ENCODE results near the gene SNX2.
"Not testable (repeated sequence)": the region's sequence is repeated elsewhere in the genome, so short reads cannot be mapped to it uniquely, and the experiment has no call there.

SNX2 gene, protein sequence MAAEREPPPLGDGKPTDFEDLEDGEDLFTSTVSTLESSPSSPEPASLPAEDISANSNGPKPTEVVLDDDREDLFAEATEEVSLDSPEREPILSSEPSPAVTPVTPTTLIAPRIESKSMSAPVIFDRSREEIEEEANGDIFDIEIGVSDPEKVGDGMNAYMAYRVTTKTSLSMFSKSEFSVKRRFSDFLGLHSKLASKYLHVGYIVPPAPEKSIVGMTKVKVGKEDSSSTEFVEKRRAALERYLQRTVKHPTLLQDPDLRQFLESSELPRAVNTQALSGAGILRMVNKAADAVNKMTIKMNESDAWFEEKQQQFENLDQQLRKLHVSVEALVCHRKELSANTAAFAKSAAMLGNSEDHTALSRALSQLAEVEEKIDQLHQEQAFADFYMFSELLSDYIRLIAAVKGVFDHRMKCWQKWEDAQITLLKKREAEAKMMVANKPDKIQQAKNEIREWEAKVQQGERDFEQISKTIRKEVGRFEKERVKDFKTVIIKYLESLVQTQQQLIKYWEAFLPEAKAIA

GRCh38 chr5:122774861-122775549, at the start of gene SNX2:
Gene SNX2 (plus strand): TSS chr5:122775080. CDS start chr5:122775104, 24 bp downstream.
- DNase-seq (ENCODE audit: low read depth), result peak; percentile 84

- DNase-seq (ENCODE audit: low read depth), result no peak
Measured at GRCh38 chr5:122727112-122727541, 47.8 kb upstream of the SNX2 start.

- no peak for DNase-seq (ENCODE audit: low read depth)
Measured at GRCh38 chr5:122730037-122730436, 44.8 kb upstream of the SNX2 start.

GRCh38 chr5:122730456-122730855, 44.4 kb upstream of the SNX2 start:
- no peak for DNase-seq (ENCODE audit: low read depth)

GRCh38 chr5:122736086-122736845, 38.6 kb upstream of the SNX2 start:
- no peak for DNase-seq (ENCODE audit: low read depth)

- no peak for DNase-seq (ENCODE audit: low read depth)
Measured at GRCh38 chr5:122738088-122738487, 36.8 kb upstream of the SNX2 start.

DNA sequence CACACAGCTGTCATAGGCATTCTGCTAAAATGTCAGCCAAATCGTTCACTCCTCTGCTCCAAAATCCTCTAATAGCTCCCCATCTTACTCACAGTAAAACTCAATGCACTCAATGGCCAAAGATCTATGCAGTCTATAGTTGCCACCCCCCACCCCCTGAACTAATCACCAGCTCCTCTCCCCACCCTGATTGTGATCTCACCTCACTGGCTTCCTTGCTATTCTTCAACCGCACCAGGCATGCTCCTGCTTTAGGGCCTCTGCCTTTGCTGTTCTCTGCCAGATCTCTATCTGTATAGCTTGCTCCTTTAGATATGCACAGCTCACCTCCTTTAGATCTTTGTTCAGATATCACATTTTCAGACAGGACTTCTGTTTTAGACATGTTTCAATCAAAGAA, 33.2 kb upstream of the SNX2 start:
- no peak for DNase-seq (ENCODE audit: low read depth)

- no peak for DNase-seq (ENCODE audit: low read depth)
Measured at GRCh38 chr5:122743261-122743660, 31.6 kb upstream of the SNX2 start.

DNA sequence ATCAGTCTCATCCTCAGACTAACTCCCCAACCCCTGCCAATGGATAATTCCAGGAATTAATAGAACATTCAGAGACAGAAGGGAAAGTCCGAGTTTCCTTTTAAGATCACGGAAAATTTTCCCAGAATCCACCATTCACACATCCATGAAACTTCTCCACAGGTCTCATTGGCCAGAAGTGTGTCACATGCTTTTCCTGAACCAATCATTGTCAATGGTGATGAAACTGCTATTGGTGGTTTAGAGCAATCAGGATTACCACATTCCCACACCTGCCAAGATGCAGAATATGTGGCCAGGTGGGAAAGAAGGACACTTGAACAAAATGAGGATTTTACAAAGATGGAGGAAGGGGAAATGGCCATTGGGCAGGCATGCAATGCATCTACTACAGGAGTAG, 29.3 kb upstream of the SNX2 start:
- DNase-seq (ENCODE audit: low read depth), result no peak

GRCh38 chr5:122749886-122750285, 25.0 kb upstream of the SNX2 start:
- no peak for DNase-seq (ENCODE audit: low read depth)

GRCh38 chr5:122751293-122751782, 23.5 kb upstream of the SNX2 start:
- no peak for DNase-seq (ENCODE audit: low read depth)

DNA sequence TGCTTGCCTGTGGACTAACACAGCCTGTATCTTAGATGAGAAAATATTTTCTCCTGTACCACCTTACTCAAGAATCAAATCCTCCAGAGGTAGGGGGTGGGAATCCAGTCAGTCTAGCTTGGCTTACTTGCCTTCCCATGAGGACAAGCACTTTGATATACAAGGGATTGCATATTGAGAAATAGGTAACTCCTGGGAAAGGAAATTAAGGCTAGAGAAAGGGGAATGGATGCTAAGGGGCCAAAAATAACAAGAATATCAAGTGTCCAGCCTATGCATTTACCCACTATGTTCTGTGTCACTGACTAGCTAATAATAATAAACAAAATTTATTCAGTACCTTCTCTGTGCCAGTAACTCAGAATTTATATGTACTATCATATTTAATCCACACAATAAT, 21.4 kb upstream of the SNX2 start:
- no peak for DNase-seq (ENCODE audit: low read depth)

DNA sequence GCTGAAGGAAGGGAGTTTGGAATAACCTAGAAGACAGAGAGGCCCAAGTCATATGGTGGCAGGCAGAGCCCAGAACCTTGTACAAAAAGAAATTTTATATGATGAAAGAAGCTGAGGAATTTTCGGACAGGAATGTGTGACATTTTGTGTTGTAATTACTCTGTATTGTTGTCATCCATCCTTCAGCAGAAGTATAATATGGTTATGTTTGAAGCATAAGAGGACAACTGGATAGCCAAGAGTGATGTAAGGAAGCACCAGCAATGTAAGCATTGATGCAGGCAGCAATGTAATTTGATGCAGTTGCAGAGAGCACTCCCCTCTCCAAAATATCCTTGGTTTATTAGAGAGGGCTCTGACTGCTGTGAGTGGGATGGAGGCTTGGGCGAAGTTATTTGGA, 19.1 kb upstream of the SNX2 start:
- no peak for DNase-seq (ENCODE audit: low read depth)

GRCh38 chr5:122756264-122756911, 18.5 kb upstream of the SNX2 start:
- no peak for DNase-seq (ENCODE audit: low read depth)

DNA sequence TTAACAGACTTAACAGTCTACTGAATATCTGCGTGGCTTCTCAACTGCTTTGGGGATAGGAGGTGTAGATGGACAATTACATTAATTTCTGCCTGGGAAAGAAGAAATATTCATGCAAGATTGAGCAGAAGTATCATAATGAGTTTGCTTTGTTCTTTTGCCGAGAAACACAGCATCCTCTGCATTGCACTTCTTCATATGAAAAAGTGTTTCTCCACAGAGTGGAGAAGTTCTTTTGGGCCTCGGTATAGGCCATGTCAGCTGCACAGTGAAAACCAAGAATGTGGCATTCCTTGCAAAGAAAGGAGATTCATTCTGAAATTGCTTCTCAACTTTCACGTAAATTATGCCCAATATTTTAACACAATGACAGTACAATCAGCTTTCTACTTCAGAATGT, 17.6 kb upstream of the SNX2 start:
- no peak for DNase-seq (ENCODE audit: low read depth)

DNA sequence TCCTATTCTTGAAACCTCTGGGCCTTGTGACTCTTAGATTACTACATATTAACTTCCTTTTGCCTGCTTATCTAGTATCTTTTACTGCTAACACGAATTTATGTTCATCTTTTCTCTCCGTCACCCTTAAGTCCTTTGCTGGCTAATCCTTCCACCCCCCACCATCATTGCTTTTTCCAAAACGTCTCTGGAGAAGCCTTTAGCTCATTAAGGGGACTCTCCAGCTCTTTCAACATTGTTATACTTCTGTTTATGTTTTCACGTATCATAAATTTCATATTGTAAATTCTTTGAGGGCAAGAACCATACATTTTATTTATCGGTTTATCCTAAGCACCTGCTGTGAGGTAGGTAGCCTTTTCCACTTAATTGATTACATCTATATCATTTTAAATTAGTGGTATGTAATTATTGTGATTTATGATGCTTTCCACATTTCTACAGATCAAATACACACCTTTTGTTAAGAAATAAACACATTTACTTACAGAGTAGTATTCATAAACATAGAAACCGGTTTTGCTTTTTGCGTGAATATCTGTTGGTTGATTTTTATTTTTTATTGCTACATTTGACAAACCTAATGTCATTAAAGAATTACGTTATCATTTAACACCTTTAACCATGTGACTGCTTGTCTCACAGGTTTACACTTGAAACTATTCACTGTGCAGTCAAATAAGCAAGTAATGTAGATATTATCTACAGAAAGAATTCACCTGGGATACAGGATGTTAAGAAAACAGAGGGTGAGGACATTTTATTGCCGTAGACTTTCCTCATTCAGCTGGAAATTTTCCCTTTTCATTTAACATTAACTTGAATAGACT, 15.4 kb upstream of the SNX2 start:
- DNase-seq (ENCODE audit: low read depth), result no peak

- no peak for DNase-seq (ENCODE audit: low read depth)
Measured at GRCh38 chr5:122760236-122760635, 14.6 kb upstream of the SNX2 start.

DNA sequence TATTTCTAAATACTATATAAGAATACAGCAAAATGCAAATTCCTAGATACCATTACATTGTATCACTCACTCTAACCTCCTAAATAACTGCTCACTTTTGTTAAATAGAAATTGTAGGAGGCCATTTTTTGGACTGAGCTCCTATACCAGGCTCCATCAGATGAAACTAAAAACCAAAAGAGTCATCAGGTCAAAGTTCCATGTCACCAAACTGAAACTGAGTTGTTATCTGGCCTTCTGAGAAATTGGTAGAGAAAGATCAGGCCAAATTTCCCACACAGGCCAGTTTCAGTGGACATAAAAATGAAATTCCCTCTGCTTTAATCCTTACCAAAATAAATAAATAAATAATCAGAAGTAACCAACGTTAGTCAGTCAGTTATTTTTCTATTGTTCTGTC, 13.8 kb upstream of the SNX2 start:
- DNase-seq (ENCODE audit: low read depth), result no peak

- DNase-seq (ENCODE audit: low read depth), result not testable (repeated sequence)
Measured at GRCh38 chr5:122761896-122762295, 13.0 kb upstream of the SNX2 start.

- DNase-seq (ENCODE audit: low read depth), result no peak
Measured at GRCh38 chr5:122766130-122766529, 8.8 kb upstream of the SNX2 start.

- DNase-seq (ENCODE audit: low read depth), result no peak
Measured at GRCh38 chr5:122770477-122770876, 4.4 kb upstream of the SNX2 start.

All from stimulated activated CD8-positive, alpha-beta memory T cell treated with anti-CD3 and anti-CD28 coated beads, Interleukin-12 subunit alpha, Interleukin-12 subunit beta, amount 100 ng/mL, for 4 hours (primary cell).